ENCODE results near the gene SDHAF2.
"Not testable (repeated sequence)": the region's sequence is repeated elsewhere in the genome, so short reads cannot be mapped to it uniquely, and the experiment has no call there.

SDHAF2 gene

DNA sequence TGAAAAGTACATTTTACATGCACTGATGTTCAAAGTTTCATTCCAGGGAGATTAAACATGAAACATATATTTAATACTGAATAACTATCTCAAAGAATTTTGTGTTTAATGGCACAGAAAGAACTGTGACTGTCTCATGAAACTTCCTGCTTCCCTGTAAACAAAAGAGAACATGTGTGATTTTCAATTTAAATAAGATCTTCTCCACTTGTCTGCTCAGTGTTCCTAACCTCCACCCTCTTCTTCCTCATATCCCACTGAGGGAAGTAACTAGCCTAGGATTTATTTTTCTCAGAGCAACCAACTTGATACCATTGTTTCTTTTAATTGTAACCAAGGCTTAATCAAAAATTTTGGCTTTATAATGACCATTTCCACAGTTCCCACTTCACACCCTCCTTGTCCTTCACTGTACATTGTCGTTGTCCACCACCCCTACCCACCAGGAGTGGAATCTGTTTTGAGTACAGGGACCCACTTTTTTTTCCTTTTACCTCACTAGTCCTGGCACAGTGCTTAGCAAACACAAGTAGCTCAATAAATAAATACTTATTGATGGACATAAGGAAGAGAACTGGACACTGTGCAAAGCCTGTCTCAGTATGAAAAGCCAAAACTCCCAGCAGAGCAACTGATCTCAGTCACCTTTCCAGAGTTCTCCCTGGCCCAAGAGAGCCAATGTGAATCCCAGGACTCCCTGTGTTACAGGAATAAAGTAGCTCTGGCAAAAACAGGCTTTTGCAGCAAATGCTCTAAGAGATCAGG is 4.4 kb upstream of the SDHAF2 start:
- no peak for DNase-seq

- DNase-seq = no peak
Measured at GRCh38 chr11:61429346-61429690, 606 bp upstream of the SDHAF2 start.

GRCh38 chr11:61430839-61431238 is 915 bp downstream of the SDHAF2 start:
- DNase-seq = not testable (repeated sequence)

DNA sequence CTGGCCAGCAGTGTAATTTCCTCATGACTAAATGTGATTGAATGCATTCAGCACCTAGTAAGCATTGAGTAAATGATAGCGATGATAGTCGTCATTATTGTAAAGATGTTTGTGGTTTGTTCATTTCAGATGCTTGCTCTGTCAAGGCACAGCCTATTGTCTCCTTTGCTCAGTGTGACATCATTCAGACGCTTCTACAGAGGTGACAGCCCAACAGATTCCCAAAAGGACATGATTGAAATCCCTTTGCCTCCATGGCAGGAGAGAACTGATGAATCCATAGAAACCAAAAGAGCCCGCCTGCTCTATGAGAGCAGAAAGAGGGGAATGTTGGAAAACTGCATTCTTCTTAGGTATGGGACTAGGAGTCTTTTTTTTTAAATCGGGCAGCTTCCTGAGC is 7.6 kb downstream of the SDHAF2 start:
- no peak for DNase-seq

DNA sequence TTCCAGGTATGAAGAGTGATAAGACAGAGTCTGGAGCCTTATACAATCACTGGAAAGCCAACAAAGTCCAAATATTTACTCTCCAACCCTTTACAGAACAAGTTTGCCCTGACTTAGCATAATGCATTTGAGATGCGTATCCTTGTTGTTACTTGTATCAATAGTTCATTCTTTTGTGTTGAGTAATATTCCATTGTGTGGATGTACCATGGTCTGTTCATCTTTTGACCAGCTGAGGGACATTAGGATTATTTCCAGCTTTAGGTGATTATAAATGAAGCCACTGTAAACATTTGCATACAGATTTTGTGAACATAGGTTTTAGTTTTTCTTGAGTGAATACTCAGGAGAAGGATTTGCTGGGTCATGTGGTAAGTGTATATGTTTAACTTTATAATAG is 9.7 kb downstream of the SDHAF2 start:
- DNase-seq = no peak

GRCh38 chr11:61442616-61443015 is 12.7 kb downstream of the SDHAF2 start:
- no peak for DNase-seq

- no peak for DNase-seq
Measured at GRCh38 chr11:61445516-61445915, 15.6 kb downstream of the SDHAF2 start.

DNA sequence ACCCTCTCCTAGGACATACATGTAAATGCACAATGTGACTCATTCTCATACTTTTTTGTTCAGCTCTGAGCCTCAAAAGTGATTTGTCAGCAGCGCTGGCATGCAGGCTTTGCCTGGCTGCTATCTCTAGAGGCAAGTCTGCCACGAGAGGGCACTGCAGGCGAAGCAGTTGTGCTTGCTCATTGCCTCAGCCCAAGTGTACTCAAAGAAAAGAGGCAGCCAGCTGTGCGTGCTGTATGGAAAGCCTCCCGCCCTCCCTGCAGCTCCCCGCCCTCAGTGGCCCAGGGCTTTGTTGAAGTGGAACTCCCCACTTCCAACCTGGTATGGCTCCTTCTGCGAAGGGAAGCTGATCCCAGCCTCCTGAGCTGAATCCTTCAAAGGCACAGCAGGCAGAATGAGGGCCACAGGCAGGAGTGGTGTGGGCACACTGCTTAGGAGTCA is 16.3 kb downstream of the SDHAF2 start:
- DNase-seq = peak in 1 of 2 experiments; percentile 3

- DNase-seq = no peak
Measured at GRCh38 chr11:61447601-61448551, 18.0 kb downstream of the SDHAF2 start.

DNA sequence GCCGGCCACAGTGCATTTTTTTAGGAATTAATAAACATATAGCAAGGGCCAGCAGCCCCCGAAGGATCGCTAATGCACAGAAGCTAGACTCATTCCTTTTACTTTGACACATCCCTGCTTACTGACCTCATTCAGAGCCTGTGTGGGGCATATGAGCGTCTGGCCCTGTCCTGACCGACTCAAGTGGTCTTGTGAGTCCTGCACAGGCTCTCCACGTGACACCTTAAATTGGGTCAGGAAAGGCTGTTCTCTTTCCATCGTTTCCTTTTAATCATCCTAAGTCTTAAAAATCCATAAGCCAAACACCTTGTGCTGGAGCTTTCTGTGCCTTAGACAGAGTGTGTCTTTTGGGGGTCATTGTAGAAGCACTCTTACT is 18.6 kb downstream of the SDHAF2 start:
- DNase-seq = no peak

DNA sequence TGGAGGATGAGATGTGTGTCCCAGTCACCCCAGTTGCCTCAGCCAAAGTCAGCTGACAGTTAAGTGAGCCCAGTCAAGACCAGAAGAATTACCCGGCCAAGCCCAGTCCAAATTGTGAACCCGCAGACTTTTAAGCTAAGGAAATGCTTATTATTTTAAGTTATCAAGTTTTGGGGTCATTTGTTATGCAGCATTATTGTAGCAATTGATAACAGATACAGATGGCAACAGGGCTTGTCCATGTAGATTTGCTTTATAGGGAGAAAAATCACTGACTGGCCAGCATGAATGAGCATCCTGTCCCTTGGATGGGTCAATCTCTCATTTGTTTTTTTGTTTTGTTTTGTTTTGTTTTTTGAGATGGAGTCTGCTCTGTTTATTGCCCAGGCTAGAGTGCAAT is 22.9 kb downstream of the SDHAF2 start:
- DNase-seq = no peak

DNA sequence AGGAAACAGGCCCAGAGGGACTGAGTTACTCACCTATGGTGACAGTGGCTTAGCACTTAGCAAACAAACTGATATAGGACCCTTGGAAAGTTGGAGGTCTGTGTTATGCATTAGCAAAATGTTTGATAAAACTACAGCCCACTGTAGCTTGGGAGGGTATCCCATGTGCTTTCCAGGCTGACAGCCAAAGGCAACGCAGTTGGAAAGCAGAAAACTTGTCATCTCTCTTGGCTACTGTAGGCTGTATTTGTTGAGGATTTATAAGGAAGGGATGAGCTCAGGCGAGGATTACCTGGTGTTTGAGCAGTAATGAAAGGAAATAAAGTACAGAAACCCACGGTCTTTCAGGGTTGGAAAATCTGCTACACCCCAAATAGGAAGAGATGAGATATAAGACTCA is 23.8 kb downstream of the SDHAF2 start:
- DNase-seq = no peak

- no peak for DNase-seq
Measured at GRCh38 chr11:61454520-61454919, 24.6 kb downstream of the SDHAF2 start.

GRCh38 chr11:61460474-61460881 is 30.6 kb downstream of the SDHAF2 start:
- no peak for DNase-seq

DNA sequence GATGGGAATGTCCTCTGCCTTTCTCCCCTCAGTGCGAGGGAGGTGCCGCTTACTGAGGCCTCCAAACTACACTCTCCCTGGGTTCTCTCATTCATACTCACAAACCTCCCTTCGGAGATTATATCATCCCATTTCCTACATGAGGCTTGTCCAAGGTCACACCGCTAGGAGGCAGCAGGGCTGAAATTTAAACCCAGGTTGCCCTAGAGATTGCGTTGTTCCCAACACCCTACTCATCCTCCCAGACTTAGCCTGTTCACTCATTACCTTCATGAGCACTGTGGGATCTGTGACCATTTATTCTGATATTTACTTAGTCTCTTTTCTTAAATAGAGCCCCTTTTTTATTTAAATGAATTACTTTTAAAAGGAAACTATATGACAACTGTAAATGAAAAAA is 31.1 kb downstream of the SDHAF2 start:
- no peak for DNase-seq

DNA sequence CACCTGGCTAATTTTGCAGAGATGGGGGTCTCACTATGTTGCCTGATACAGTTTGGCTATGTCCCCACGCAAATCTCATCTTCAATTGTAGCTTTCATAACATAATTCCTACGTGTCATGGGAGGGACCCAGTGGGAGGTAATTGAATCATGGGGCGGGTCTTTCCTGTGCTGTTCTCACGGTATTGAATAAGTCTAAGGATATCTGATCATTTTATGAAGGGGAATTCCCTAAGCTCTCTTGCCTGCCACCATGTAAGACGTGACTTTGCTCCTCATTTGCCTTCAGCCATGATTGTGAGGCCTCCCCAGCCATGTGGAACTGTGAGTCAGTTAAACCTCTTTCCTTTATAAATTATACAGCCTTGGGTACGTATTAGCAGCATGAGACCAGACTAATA is 37.7 kb downstream of the SDHAF2 start:
- DNase-seq = not testable (repeated sequence)

DNA sequence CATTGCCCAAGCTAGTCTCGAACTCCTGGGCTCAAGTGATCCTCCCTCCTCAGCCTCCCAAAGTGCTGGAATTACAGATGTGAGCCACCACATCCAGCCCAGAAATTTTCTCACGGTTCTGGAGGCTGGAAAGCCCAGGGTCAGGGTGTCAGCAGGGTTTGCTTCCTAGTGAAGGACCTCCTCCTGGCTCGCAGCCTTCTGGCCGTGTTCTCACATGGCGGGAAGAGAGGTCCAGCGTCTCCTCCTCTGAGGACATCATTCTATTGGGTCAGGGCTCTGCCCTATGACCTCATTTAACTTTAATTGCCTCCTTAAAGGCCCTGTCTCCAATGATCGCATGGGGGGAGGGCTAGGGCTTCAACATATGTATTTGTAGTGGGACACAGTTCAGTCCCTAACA is 38.1 kb downstream of the SDHAF2 start:
- DNase-seq = no peak

DNA sequence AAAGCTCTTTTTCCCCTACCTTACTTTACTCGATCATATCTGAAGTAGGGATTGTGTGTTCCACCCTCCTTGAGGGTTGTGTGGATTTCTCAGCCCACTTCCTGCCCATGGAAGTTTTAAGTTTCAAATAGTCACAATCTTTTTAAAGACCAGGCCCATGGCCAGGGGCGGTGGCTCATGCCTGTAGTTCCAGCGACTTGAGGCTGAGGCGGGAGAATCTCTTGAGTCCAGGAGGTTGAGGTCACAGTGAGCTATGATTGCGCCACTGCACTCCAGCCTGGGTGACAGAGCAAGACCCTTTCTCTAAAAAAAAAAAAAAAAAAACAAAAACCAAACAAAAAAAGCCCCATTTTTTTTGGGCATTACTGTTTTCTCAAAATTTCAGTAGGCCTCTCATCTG is 42.4 kb downstream of the SDHAF2 start:
- DNase-seq = no peak

DNA sequence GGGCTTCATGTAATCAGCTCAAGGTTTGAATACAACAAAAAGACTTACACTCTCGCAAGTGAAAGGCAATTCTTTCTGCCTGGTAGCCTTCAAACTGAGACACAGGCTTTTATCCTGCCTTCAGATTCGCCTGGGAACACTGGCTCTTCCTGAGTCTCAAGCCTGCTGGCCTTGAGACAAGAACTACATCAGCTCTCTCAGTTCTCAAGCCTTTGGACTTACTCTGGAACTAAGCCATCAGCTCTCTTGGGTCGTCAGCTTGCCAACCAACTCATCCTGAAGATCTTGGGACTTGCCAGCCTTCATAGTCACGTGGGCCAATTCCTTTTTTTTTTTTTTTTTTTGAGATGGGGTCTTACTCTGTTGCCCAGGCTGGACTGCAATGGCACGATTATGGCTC is 42.9 kb downstream of the SDHAF2 start:
- DNase-seq = no peak

DNA sequence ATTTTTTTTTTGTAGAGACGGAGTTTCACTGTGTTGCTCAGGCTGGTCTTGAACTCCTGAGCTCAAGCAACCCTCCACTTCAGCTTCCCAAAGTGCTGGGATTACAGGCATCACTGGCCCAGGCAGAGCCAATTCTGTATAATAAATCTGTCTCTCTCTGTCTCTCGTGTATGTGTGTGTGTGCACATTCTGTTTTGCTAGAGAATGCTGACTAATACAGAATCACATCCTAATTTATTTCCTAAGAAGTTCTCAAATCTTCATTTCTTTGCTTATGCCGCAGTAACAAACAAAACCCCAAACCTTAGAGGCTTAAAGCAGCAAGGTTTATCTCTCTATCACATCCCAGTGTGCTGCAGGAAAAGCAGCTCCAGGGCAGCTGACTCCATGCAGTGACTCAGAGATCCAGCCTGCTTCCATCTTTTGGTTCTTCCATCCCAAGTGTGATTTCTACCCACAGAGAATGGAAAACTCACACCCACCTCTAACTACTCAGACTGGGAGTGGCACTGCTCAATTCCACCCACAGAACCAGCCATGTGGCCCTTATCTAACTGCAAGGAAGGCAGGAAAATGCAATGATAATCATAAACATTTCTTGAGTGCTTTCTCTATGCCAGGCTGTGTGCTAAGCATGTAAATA is 43.6 kb downstream of the SDHAF2 start:
- no peak for DNase-seq

DNA sequence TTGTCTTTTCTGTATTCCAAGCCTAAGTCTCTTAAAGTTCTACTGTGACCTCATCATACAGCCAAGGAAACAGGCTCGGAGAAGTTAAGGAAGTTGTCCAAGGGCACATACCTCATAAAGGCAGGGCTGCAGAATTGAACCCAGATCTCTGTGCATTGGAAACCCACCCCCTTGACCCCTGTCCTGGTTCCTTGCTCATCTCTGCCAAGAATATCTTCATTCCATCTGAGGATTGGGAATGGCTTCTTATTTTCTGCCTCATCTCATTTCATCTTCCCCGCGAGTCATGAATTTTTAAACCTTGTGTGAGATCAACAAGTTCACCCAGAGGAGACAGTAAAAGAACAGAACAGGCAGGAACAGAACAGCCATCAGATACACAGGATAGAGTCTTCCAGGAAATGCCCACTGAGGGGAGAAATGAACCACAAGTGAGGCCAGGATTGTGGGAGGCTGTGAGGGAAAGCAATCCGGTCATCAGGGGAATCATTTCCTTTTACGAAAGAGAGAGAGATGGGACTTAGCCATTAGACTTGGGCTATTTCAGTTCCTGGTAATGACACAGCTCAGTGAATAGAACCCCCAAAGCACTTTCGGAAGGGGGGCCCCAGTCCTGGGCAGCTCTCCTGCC is 44.2 kb downstream of the SDHAF2 start:
- DNase-seq = no peak

GRCh38 chr11:61475433-61475832 is 45.5 kb downstream of the SDHAF2 start:
- no peak for DNase-seq

DNA sequence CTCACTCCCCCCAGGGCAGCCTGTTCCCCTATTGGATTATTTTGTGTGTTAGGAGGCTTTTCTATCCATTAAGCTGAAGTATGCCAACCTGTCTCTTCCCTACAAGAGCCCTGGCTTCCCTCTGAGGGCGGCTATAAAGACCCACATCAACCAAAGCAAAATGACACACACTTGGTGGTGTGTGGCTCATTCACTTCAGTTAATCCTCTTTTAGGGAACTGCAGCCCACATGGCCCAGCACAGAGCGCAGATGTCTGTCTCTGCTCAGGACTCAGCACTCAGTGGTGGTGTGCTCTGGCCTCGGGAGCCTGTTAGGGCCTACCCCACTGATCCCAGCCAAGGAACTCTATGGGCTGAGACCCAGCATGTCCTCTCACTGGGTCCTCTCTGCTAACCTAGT is 46.4 kb downstream of the SDHAF2 start:
- no peak for DNase-seq
